DOHH2 (cell line): ENCODE measurements around the gene CLDND1.
A peak's percentile ranks its signal among the peaks of the same experiment; 100 is the strongest.

Experiments
- H3F3A ChIP-seq: fragments of 200-600 bp; sonication (generic), shearing (Covaris generic); 2 replicates; pipeline ENCODE4 v1.6.0; 2016; ENCODE audit warnings: antibody characterized with exemption, mild to moderate bottlenecking; ENCODE audit not compliant: control insufficient read depth, insufficient read depth
- H3K27ac ChIP-seq: fragments of 200-600 bp; sonication (generic); 2 replicates; pipeline ENCODE4 v1.5.1; 2014; ENCODE audit warnings: low read depth, mild to moderate bottlenecking, low read length, moderate library complexity
- H3K27me3 ChIP-seq: fragments of 200-600 bp; sonication (generic); 2 replicates; pipeline ENCODE4 v1.6.1; 2014; ENCODE audit warnings: mild to moderate bottlenecking, low read length, mixed read lengths; ENCODE audit not compliant: control insufficient read depth
- H3K36me3 ChIP-seq: fragments of 200-600 bp; sonication (generic); 2 replicates; pipeline ENCODE4 v1.6.1; 2014; ENCODE audit warnings: mild to moderate bottlenecking, low read length, moderate library complexity, mixed read lengths; ENCODE audit not compliant: control insufficient read depth
- H3K4me1 ChIP-seq: fragments of 200-600 bp; sonication (generic); 2 replicates; pipeline ENCODE4 v1.6.1; 2014; ENCODE audit warnings: mild to moderate bottlenecking, low read length, mixed read lengths; ENCODE audit not compliant: control insufficient read depth
- H3K4me2 ChIP-seq: fragments of 200-600 bp; sonication (generic); 2 replicates; pipeline ENCODE4 v1.6.0; 2014; ENCODE audit warnings: mild to moderate bottlenecking, low read length, moderate library complexity
- H3K4me3 ChIP-seq: fragments of 200-600 bp; sonication (generic); 2 replicates; pipeline ENCODE4 v1.5.1; 2014; ENCODE audit warnings: mild to moderate bottlenecking, low read length, mixed read lengths
- H3K79me2 ChIP-seq: fragments of 200-600 bp; sonication (generic); 2 replicates; pipeline ENCODE4 v1.6.1; 2014; ENCODE audit warnings: mild to moderate bottlenecking, low read length, mixed read lengths; ENCODE audit not compliant: control insufficient read depth
- H3K9me2 ChIP-seq: fragments of 200-600 bp; sonication (generic); replicated peaks from 2 replicates; pipeline ENCODE4 v1.6.1; 2014; ENCODE audit warnings: mild to moderate bottlenecking, low read length, mixed read lengths; ENCODE audit not compliant: control insufficient read depth
- H3K9me3 ChIP-seq: fragments of 200-600 bp; sonication (generic); 2 replicates; pipeline ENCODE4 v1.6.1; 2014; ENCODE audit warnings: antibody characterized with exemption, low read length, mixed read lengths; ENCODE audit not compliant: control insufficient read depth, insufficient read depth
- H4K20me1 ChIP-seq: fragments of 200-600 bp; sonication (generic); 2 replicates; pipeline ENCODE4 v1.6.0; 2014; ENCODE audit warnings: low read depth, mild to moderate bottlenecking, antibody characterized with exemption, low read length, moderate library complexity; ENCODE audit not compliant: control insufficient read depth, insufficient read depth
- EZH2phosphoT487 ChIP-seq: fragments of 200-600 bp; sonication (generic); IDR thresholded peaks from 2 replicates; pipeline ENCODE4 v1.6.1; 2017; ENCODE audit warnings: borderline replicate concordance, mild to moderate bottlenecking, antibody characterized with exemption, low read length, moderate library complexity, mixed read lengths
- TF ChIP-seq, protein P1 (sequence below): fragments of 200-600 bp; sonication (generic); IDR thresholded peaks from one replicate; pipeline ENCODE4 v1.5.1; 2014; ENCODE audit warnings: antibody characterized with exemption, mild to moderate bottlenecking, low read depth, low read length; ENCODE audit not compliant: poor library complexity, severe bottlenecking

Gene CLDND1

DNA sequence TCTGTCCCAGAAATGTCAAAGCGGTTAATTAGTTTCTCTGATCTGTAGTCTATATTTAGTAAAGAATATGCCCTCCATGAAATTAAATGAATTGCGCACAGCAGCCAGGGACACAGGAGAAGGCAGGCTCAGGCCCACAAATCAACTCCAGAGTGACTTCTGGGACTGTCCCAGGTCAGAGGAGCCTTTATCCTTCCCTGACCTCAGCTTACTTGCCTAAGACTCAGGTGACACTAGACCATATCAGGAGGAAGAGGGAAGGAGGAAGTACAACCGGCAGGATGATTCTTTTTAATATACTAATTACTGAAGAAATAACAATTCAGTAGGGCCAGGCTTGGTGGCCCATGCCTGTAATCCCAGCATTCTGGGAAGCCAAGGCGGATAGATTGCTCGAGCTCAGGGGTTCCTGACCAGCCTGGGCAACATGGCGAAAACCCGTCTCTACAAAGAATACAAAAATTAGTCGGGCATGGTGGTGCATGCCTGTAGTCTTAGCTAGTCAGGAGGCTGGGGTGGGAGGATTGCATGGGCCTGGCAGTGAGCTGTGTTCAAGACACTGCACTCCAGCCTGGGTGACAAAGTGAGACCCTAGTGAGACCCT lies 7.3 kb upstream of the CLDND1 start:
- no peak for TF ChIP-seq EZH2phosphoT487
- TF ChIP-seq, protein P1, sequence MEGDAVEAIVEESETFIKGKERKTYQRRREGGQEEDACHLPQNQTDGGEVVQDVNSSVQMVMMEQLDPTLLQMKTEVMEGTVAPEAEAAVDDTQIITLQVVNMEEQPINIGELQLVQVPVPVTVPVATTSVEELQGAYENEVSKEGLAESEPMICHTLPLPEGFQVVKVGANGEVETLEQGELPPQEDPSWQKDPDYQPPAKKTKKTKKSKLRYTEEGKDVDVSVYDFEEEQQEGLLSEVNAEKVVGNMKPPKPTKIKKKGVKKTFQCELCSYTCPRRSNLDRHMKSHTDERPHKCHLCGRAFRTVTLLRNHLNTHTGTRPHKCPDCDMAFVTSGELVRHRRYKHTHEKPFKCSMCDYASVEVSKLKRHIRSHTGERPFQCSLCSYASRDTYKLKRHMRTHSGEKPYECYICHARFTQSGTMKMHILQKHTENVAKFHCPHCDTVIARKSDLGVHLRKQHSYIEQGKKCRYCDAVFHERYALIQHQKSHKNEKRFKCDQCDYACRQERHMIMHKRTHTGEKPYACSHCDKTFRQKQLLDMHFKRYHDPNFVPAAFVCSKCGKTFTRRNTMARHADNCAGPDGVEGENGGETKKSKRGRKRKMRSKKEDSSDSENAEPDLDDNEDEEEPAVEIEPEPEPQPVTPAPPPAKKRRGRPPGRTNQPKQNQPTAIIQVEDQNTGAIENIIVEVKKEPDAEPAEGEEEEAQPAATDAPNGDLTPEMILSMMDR = no peak
- H3K36me3 ChIP-seq = no peaks in the 10 kb centered on the region
- H3K4me1 ChIP-seq = peaks cover 61% of the 10 kb centered on the region
- no peak overlapping the region for H3K4me3 ChIP-seq
- no peaks in the 10 kb centered on the region for H4K20me1 ChIP-seq
- peak overlapping the region; percentile 66 for H3K4me2 ChIP-seq
- no peaks in the 10 kb centered on the region for H3K9me2 ChIP-seq
- H3K9me3 ChIP-seq = no peaks in the 10 kb centered on the region
- H3F3A ChIP-seq = peaks cover 19% of the 10 kb centered on the region; the same call in 1 of the 2 replicates
- no peak overlapping the region for H3K27ac ChIP-seq
- no peaks in the 10 kb centered on the region for H3K79me2 ChIP-seq
- no peaks in the 10 kb centered on the region for H3K27me3 ChIP-seq

GRCh38 chr3:98528474-98529346 lies 6.0 kb upstream of the CLDND1 start:
- Histone ChIP-seq H4K20me1 (no peaks in the 10 kb centered on the region), H3K4me3 (no peak overlapping the region), H3K9me3 (peaks cover 2% of the 10 kb centered on the region; the same call in 1 of the 2 replicates), H3K27ac (no peak overlapping the region), H3F3A (peaks cover 19% of the 10 kb centered on the region), H3K9me2 (no peaks in the 10 kb centered on the region), H3K79me2 (no peaks in the 10 kb centered on the region), H3K36me3 (no peaks in the 10 kb centered on the region), H3K4me1 (peaks cover 54% of the 10 kb centered on the region), H3K4me2 (no peak overlapping the region), H3K27me3 (no peaks in the 10 kb centered on the region)
- TF ChIP-seq EZH2phosphoT487 = no peak
- TF ChIP-seq, protein P1 = no peak

DNA sequence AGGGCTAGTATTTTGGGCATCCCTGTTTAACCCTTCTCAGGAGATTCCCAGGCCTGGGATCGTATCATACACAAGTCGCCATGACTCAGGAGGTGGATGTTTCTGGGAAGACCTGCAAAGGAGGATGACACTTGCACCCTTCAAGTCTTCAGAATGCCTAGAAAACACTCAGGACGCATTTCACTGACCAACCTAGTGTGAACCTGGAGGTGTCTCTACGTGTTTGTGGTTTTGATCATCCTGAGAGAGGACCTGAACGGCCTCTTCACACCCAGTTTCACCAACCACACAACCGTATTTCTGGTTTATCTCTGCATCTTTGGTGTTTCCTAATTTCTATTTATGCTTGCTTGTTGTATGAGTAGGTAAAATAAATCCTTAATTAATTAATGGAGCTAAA lies 2.8 kb upstream of the CLDND1 start:
- H3K27me3 ChIP-seq = no peaks in the 10 kb centered on the region; the same call in 1 of the 2 replicates
- H3K4me3 ChIP-seq = no peak overlapping the region
- TF ChIP-seq, protein P1 = no peak
- TF ChIP-seq EZH2phosphoT487 = no peak
- no peak overlapping the region for H3K27ac ChIP-seq
- peaks cover 22% of the 10 kb centered on the region for H3K79me2 ChIP-seq
- peaks cover 14% of the 10 kb centered on the region for H3F3A ChIP-seq
- H3K4me2 ChIP-seq = no peak overlapping the region
- no peaks in the 10 kb centered on the region; the same call in 1 of the 2 replicates for H3K9me2 ChIP-seq
- peaks cover 4% of the 10 kb centered on the region; the same call in 1 of the 2 replicates for H3K9me3 ChIP-seq
- H4K20me1 ChIP-seq = peaks cover 4% of the 10 kb centered on the region; the same call in 1 of the 2 replicates
- H3K36me3 ChIP-seq = peaks cover 21% of the 10 kb centered on the region
- peaks cover 44% of the 10 kb centered on the region for H3K4me1 ChIP-seq
